Measurements from ENCODE around the gene SLAMF6.
"Not testable (repeated sequence)": the region's sequence is repeated elsewhere in the genome, so short reads cannot be mapped to it uniquely, and the experiment has no call there.

DNA sequence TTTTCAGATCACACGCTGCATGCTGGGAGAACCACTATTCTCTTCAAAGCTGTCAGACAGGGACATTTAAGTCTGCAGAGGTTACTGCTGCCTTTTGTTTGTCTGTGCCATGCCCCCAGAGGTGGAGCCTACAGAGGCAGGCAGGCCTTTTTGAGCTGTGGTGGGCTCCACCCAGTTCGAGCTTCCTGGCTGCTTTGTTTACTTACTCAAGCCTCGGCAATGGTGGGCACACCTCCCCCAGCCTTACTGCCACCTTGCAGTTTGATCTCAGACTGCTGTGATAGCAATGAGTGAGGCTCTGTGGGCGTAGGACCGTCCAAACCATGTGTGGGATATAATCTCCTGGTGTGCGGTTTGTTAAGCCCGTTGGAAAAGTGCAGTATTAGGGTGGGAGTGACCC, 42.3 kb downstream of the SLAMF6 start:
- TF ChIP-seq POLR2AphosphoS5 (IDR thresholded peaks at IDR 0.05), result not testable (repeated sequence)
- TF ChIP-seq, protein P1, sequence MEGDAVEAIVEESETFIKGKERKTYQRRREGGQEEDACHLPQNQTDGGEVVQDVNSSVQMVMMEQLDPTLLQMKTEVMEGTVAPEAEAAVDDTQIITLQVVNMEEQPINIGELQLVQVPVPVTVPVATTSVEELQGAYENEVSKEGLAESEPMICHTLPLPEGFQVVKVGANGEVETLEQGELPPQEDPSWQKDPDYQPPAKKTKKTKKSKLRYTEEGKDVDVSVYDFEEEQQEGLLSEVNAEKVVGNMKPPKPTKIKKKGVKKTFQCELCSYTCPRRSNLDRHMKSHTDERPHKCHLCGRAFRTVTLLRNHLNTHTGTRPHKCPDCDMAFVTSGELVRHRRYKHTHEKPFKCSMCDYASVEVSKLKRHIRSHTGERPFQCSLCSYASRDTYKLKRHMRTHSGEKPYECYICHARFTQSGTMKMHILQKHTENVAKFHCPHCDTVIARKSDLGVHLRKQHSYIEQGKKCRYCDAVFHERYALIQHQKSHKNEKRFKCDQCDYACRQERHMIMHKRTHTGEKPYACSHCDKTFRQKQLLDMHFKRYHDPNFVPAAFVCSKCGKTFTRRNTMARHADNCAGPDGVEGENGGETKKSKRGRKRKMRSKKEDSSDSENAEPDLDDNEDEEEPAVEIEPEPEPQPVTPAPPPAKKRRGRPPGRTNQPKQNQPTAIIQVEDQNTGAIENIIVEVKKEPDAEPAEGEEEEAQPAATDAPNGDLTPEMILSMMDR (IDR thresholded peaks at IDR 0.05), result not testable (repeated sequence)

All from breast epithelium (tissue), 3 donors.